ENCODE data around the gene STEAP1B. TPM values are rescaled to one million over a fixed set of nuclear protein-coding genes. Genes with fewer than 3 reads are reported as not detected.

Gene STEAP1B
- total RNA-seq, 1 donor = 31.8 TPM

DNA sequence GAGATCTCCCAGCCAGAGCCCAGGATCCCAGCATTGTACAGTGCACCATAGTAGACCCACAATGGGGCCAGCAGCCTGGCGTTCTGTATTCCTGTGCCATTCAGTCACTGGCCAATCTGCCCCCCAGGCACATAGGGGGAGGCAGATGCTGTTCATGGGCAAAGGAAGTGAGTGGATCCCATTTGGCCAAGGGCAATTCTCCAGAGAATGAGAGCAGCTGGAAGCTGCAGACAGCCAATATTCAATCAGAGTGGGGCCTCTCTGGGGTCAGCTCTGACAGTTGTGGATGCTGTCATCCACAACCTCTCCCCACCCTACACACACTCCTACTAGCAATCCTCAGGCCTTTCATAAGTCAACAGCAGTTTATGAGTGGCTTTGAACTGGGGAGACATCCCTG, 17.5 kb downstream of the STEAP1B start:
- no peak overlapping the region for H3K27ac ChIP-seq (ENCODE audit: low read depth, low read length)
- H2AFZ ChIP-seq (ENCODE audit: low read length) = no peak overlapping the region
- H3K9me3 ChIP-seq (ENCODE audit: low read depth, low read length) = no peaks in the 10 kb centered on the region
- no peak overlapping the region for H3K4me3 ChIP-seq (ENCODE audit: insufficient read depth, low read length)
- no peaks in the 10 kb centered on the region for H4K20me1 ChIP-seq (ENCODE audit: insufficient read depth, low read length)
- peaks cover 50% of the 10 kb centered on the region for H3K36me3 ChIP-seq (ENCODE audit: insufficient read depth, low read length)
- DNase-seq (ENCODE audit: insufficient read length, low spot score, missing footprints) = no peak
- H3K4me2 ChIP-seq (ENCODE audit: insufficient read depth, low read length) = no peak overlapping the region
- TF ChIP-seq, protein P1, sequence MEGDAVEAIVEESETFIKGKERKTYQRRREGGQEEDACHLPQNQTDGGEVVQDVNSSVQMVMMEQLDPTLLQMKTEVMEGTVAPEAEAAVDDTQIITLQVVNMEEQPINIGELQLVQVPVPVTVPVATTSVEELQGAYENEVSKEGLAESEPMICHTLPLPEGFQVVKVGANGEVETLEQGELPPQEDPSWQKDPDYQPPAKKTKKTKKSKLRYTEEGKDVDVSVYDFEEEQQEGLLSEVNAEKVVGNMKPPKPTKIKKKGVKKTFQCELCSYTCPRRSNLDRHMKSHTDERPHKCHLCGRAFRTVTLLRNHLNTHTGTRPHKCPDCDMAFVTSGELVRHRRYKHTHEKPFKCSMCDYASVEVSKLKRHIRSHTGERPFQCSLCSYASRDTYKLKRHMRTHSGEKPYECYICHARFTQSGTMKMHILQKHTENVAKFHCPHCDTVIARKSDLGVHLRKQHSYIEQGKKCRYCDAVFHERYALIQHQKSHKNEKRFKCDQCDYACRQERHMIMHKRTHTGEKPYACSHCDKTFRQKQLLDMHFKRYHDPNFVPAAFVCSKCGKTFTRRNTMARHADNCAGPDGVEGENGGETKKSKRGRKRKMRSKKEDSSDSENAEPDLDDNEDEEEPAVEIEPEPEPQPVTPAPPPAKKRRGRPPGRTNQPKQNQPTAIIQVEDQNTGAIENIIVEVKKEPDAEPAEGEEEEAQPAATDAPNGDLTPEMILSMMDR (IDR thresholded peaks at IDR 0.05; ENCODE audit: extremely low read depth, low read depth, low read length) = no peak
- peaks cover 34% of the 10 kb centered on the region for H3K79me2 ChIP-seq (ENCODE audit: insufficient read depth, low read length)
- no peaks in the 10 kb centered on the region for H3K27me3 ChIP-seq (ENCODE audit: insufficient read depth, low read length)
- peaks cover 29% of the 10 kb centered on the region for H3K4me1 ChIP-seq (ENCODE audit: insufficient read depth, low read length)

DNA sequence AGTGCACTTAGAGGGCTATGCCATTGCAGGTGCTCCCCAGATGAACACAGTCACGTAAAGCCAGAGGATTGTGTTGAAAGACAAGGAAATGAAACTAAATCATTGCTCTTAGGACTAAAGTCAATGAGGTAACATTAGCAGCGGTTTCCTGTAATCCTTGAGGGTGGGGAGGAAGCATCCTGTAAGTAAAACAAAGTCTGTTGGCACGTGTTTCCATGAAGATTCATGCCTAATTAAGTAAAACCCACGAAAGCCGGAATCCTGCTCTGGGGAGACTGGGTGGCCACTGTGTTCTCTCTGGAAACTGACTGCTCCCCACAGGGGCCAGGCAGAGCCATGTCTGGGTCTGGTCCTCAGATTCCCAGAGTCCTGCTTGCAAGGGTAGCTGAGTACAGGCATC, 18.3 kb downstream of the STEAP1B start:
- TF ChIP-seq, protein P1 (IDR thresholded peaks at IDR 0.05; ENCODE audit: extremely low read depth, low read depth, low read length) = no peak
- Histone ChIP-seq H4K20me1 (ENCODE audit: insufficient read depth, low read length) (no peaks in the 10 kb centered on the region), H3K27me3 (ENCODE audit: insufficient read depth, low read length) (no peaks in the 10 kb centered on the region), H3K9me3 (ENCODE audit: low read depth, low read length) (no peaks in the 10 kb centered on the region), H3K36me3 (ENCODE audit: insufficient read depth, low read length) (peaks cover 54% of the 10 kb centered on the region), H3K27ac (ENCODE audit: low read depth, low read length) (no peak overlapping the region), H3K4me3 (ENCODE audit: insufficient read depth, low read length) (no peak overlapping the region), H3K79me2 (ENCODE audit: insufficient read depth, low read length) (peaks cover 26% of the 10 kb centered on the region), H3K4me2 (ENCODE audit: insufficient read depth, low read length) (no peak overlapping the region), H3K4me1 (ENCODE audit: insufficient read depth, low read length) (peaks cover 28% of the 10 kb centered on the region), H2AFZ (ENCODE audit: low read length) (no peak overlapping the region)
- no peak for DNase-seq (ENCODE audit: insufficient read length, low spot score, missing footprints)

DNA sequence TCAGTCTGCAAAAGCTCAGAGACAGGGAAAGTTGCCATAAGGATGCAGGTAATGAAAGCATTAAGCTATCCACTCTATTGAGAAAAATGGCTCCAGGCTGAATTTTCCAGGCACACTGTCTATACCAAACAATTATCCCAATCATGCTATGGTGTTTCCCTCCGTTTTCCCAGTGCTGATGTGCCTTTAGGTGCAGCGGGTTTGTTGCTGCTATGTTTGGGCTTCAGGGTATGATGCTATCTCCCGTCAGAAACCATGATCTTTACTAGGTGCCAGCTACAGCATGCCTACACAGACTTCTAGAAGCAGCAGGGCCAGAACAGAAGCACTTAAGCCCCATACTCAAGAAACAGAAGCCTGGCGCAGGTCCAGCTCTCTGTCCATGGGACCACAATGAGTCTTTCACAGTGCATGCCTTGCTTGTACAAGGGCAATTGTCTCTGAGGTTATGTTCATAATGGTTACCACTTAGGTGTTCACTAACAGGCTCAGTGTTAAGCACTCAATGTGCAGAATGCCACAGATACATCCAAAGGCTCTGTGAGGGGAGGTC, 19.4 kb downstream of the STEAP1B start:
- H3K4me3 ChIP-seq (ENCODE audit: insufficient read depth, low read length) = no peak overlapping the region
- no peak overlapping the region for H3K4me2 ChIP-seq (ENCODE audit: insufficient read depth, low read length)
- H3K4me1 ChIP-seq (ENCODE audit: insufficient read depth, low read length) = peaks cover 17% of the 10 kb centered on the region
- no peak for DNase-seq (ENCODE audit: insufficient read length, low spot score, missing footprints)
- no peaks in the 10 kb centered on the region for H4K20me1 ChIP-seq (ENCODE audit: insufficient read depth, low read length)
- peaks cover 57% of the 10 kb centered on the region for H3K36me3 ChIP-seq (ENCODE audit: insufficient read depth, low read length)
- no peak overlapping the region for H3K27ac ChIP-seq (ENCODE audit: low read depth, low read length)
- no peaks in the 10 kb centered on the region for H3K27me3 ChIP-seq (ENCODE audit: insufficient read depth, low read length)
- no peaks in the 10 kb centered on the region for H3K9me3 ChIP-seq (ENCODE audit: low read depth, low read length)
- no peak overlapping the region for H2AFZ ChIP-seq (ENCODE audit: low read length)
- TF ChIP-seq, protein P1 (IDR thresholded peaks at IDR 0.05; ENCODE audit: extremely low read depth, low read depth, low read length) = no peak
- H3K79me2 ChIP-seq (ENCODE audit: insufficient read depth, low read length) = peaks cover 18% of the 10 kb centered on the region

DNA sequence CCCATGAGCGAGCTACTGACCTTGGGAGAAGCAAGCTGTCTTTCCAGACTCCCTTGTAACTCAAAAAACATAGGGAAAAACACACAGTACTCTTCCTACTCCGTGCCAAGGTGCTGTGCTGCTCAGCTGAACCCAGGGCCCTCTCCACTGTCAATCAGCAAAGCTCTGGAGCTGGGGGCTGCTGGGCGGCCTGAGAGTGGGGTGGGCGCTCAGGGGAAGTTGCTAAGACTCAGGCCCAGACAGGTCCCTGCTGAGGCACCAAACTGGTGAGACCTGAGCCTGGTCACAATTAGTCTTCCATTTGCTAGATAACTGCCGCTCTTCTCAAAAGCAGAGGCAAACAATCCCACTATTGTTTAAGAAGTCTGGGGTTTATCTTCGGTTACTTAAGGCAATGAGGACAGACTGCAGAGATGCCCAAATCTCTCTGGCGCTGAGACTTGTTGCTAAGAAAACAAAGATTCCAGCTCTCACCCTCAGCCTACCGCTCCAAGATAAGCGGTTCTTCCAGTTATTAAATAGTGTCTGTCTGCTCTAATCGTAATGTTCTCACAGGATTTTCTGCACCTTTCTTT, 22.0 kb downstream of the STEAP1B start:
- Histone ChIP-seq H3K27me3 (ENCODE audit: insufficient read depth, low read length) (no peaks in the 10 kb centered on the region), H3K27ac (ENCODE audit: low read depth, low read length) (no peak overlapping the region), H3K36me3 (ENCODE audit: insufficient read depth, low read length) (peaks cover 67% of the 10 kb centered on the region), H3K79me2 (ENCODE audit: insufficient read depth, low read length) (peaks cover 10% of the 10 kb centered on the region), H3K4me3 (ENCODE audit: insufficient read depth, low read length) (no peak overlapping the region), H4K20me1 (ENCODE audit: insufficient read depth, low read length) (no peaks in the 10 kb centered on the region), H2AFZ (ENCODE audit: low read length) (no peak overlapping the region), H3K9me3 (ENCODE audit: low read depth, low read length) (no peaks in the 10 kb centered on the region), H3K4me1 (ENCODE audit: insufficient read depth, low read length) (peaks cover 5% of the 10 kb centered on the region), H3K4me2 (ENCODE audit: insufficient read depth, low read length) (no peak overlapping the region)
- TF ChIP-seq, protein P1 (IDR thresholded peaks at IDR 0.05; ENCODE audit: extremely low read depth, low read depth, low read length) = no peak
- no peak for DNase-seq (ENCODE audit: insufficient read length, low spot score, missing footprints)
